GM13977 (cell line): Measurements from ENCODE around the gene EDRF1.

ENCODE experiments used
- DNase-seq: peaks from one replicate; pipeline ENCODE4 v3.0.0; 2012; ENCODE audit warnings: low spot score
- in situ Hi-C: fragments of 300-500 bp; cut with MboI; formaldehyde crosslinking; loops from one replicate; pipeline ENCODE4 v1.12.0; 2022; ENCODE audit warnings: low sequenced_read_pairs, low pct_unique_long_range_greater_than_20kb, mixed read lengths, inconsistent platforms; ENCODE audit not compliant: unreplicated experiment
- TF ChIP-seq, protein P1 (sequence below): IDR thresholded peaks from 2 replicates; pipeline ENCODE4 v1.5.1; 2012; ENCODE audit warnings: mild to moderate bottlenecking, control low read depth; ENCODE audit not compliant: insufficient read depth; ENCODE audit errors: extremely low read depth, missing control alignments

Gene EDRF1

DNA sequence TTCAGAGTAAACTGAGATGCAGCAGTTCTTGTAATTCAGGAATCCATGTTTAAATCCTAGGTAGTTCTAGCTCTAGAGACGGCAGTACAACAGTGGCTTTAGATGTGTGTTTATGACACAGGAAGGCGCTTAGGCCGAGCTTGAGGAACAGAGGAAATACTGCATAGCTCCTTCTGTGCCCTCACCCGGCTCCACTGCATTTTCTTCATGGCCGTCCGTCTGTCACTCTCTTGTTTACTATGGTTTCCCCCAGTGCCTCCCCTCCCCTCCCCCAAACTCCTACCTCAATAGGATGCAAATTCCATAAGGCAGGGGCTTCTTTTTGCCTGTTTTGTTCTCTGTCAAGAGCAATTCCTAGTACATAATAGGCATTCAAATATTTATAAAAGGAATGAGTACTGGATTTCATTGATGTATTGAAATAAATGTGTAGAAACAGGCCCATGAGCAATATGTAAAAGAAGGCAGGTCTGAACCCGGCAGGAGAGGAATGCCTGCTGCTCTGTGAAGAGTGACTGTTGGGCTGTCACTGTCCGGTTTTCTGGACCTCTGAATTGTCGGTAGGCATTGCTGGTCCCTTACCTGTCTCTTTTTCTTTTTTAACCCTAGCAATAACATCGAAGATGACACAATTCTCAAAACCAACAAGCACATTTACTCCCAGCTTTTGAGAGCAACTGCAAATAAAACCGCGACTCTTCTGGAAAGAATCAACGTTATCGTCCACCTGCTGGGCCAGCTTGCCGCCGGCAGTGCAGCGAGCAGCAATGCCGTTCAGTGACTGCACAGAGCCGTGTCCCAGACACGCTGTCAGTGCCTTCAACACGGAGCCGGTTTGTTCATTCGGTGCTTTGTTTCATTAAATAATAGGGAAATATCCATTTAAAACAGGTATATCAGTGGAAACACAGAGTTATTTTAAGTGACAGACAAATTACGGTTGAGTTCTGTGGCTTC lies 43.5 kb downstream of the EDRF1 start:
- in situ Hi-C loops = no loop called here
- TF ChIP-seq, protein P1, sequence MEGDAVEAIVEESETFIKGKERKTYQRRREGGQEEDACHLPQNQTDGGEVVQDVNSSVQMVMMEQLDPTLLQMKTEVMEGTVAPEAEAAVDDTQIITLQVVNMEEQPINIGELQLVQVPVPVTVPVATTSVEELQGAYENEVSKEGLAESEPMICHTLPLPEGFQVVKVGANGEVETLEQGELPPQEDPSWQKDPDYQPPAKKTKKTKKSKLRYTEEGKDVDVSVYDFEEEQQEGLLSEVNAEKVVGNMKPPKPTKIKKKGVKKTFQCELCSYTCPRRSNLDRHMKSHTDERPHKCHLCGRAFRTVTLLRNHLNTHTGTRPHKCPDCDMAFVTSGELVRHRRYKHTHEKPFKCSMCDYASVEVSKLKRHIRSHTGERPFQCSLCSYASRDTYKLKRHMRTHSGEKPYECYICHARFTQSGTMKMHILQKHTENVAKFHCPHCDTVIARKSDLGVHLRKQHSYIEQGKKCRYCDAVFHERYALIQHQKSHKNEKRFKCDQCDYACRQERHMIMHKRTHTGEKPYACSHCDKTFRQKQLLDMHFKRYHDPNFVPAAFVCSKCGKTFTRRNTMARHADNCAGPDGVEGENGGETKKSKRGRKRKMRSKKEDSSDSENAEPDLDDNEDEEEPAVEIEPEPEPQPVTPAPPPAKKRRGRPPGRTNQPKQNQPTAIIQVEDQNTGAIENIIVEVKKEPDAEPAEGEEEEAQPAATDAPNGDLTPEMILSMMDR = no peak
- no peak for DNase-seq

DNA sequence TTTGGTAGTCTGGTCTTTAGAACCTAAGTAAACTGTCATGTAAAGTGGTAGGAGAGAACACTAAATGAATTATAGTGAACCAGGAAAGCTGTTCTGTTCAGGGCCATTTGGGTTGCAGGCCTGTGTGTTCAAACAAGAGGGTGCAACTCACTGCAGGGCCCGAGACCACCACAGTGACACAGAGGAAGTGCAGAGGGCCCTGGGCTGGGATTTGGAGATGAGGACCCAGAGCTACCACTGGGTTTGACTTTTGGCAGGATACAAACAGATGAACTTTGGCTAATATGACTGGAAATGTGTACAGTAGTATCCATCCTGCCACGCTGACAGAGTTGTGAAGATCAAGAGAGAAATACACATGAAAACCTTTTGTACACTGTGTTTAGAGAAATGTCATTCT lies 46.3 kb downstream of the EDRF1 start:
- DNase-seq = no peak
- in situ Hi-C loops = no loop called here
- TF ChIP-seq, protein P1 = no peak

DNA sequence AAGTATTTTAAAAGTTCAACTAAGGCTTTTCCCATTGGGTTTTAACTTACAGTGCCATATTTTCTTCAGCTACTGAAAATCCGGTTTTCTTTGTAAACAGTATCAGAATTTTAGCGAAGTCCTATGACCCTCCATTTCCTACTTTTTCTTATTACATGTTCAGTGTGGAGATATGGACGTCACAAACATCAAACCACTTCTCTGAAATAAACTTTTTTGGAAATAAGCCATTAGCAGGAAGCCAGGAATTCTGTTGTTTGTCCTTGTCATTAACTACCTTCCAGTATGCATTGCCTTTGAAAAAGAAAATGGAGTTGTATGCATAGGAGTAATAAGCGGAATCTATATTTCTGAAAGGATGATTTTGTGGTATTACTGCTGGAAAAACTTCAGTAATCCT lies 47.0 kb downstream of the EDRF1 start:
- in situ Hi-C loops = no loop called here
- TF ChIP-seq, protein P1 = no peak
- no peak for DNase-seq

DNA sequence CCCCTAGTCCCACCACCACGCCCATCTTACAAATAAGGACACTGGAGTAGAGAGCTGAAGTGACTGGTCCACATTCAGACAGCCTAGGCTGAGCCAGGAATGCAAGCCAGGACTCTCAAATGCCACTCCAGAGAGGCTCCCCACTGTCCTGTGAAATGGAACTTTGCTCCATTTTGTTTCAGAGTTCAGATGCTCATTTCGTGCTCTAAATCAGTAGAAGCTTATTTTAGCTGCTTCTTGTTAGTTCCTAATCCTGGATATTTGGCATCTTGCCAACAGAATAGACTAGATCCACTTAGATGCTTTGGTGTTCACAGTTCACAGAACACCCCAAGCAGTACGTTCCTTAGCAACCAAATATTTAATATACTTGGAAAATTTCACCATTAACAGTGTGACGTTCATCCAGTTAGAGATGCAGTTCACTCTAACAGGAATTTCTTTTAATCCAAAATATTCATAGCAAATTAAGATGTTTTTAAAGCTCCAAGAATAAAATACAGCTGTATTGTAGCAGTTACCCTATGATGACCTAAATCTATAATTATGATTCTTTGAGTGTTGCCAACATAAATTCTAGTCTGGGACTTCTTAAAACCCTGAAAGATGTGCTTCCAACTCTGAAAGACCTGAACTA lies 48.8 kb downstream of the EDRF1 start:
- TF ChIP-seq, protein P1 = no peak
- DNase-seq = no peak
- in situ Hi-C loops = no loop called here

DNA sequence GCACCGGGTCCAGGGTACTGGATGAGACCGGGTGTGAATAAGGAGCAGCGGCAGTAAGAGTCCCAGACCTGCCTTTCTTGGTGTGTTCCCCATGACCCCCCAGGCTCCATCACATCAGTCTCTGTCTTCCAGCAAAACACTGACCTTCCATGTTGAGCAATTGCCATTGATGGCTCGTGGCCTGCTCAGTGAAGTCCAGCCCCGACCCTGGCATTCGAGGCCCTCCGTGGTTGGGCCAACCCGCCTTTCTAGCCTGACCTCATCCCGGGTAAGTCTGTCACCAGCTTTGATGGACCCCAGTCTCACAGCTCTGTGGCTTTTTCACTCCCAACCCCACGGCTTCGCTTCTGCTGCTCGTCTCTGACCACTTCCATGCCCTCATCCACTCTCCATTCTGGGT lies 49.7 kb downstream of the EDRF1 start:
- no peak for DNase-seq
- TF ChIP-seq, protein P1 = no peak

DNA sequence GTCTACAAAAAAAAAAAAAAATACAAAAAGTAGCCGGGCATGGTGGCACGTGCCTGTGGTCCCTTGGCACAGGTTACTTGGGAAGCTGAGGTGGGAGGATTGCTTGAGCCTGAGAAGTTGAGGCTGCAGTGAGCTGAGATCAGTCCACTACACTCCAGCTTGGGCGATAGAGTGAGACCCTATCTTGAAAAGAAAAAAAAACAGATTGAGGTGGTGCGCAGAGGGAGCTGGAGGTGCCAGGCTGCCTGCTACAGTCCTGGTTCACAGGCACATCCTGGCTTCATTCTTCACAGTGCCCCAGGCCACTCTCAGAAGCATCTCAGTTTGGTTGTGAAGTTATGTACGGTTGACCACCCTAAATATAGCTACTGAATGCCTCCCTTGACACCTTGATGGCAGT lies 51.3 kb downstream of the EDRF1 start:
- DNase-seq = no peak
- in situ Hi-C loops = no loop called here
- TF ChIP-seq, protein P1 = no peak

More for the DNA sequence above, 49.7 kb downstream of the EDRF1 start:
- in situ Hi-C loops = no loop called here
